GM12878 (cell line): ENCODE results near the gene GMPPA. TPM values are rescaled to one million over a fixed set of nuclear protein-coding genes. Genes with fewer than 3 reads are reported as not detected.

Experiments used
- CTCF ChIP-seq, 3 experiments: IDR thresholded peaks in 2 of 3; conservative IDR thresholded peaks in 1 of 3; 2 replicates each; pipeline ENCODE4 v1.5.1; 2011; ENCODE audit warnings: low read depth in 3 of 3, low read length in 3 of 3, mild to moderate bottlenecking in 3 of 3, control low read depth in 2 of 3, moderate library complexity in 2 of 3, inconsistent platforms in 1 of 3, mixed read lengths in 1 of 3; ENCODE audit not compliant: control insufficient read depth in 2 of 3, insufficient read depth in 1 of 3; ENCODE audit errors: extremely low read depth in 1 of 3
- ESRRA ChIP-seq: IDR thresholded peaks from 2 replicates; pipeline ENCODE4 v1.6.1; 2012; ENCODE audit warnings: mild to moderate bottlenecking, low read length, improper control_type of control experiment
- HDAC6 ChIP-seq: fragments of 200-600 bp; sonication (generic); IDR thresholded peaks from one replicate; pipeline ENCODE4 v1.8.0; 2017; ENCODE audit warnings: antibody characterized with exemption; ENCODE audit not compliant: unreplicated experiment
- HDGF ChIP-seq: fragments of 450-650 bp; IDR thresholded peaks from 2 replicates; pipeline ENCODE4 v1.6.1; 2016; ENCODE audit warnings: antibody characterized with exemption
- NR2C1 ChIP-seq: fragments of 450-650 bp; IDR thresholded peaks from 2 replicates; pipeline ENCODE4 v1.6.1; 2017; ENCODE audit warnings: antibody characterized with exemption, mild to moderate bottlenecking, moderate library complexity
- NR2F1 ChIP-seq: fragments of 450-650 bp; conservative IDR thresholded peaks from 2 replicates; pipeline ENCODE4 v1.6.1; 2017; ENCODE audit warnings: mild to moderate bottlenecking
- RUNX3 ChIP-seq: IDR thresholded peaks from 2 replicates; pipeline ENCODE4 v1.6.1; 2012; ENCODE audit warnings: low read length, inconsistent platforms
- SMC3 ChIP-seq: IDR thresholded peaks from 2 replicates; pipeline ENCODE4 v1.6.1; 2011; ENCODE audit warnings: low read length, improper control_type of control experiment, borderline replicate concordance
- TCF3 ChIP-seq: IDR thresholded peaks from 2 replicates; pipeline ENCODE4 v1.6.1; 2012; ENCODE audit warnings: low read depth, mild to moderate bottlenecking, low read length, borderline replicate concordance; ENCODE audit not compliant: insufficient read depth
- ZNF592 ChIP-seq: fragments of 450-650 bp; IDR thresholded peaks from 2 replicates; pipeline ENCODE4 v1.6.1; 2017; ENCODE audit warnings: mild to moderate bottlenecking, moderate library complexity
- ZNF622 ChIP-seq: fragments of 450-650 bp; IDR thresholded peaks from 2 replicates; pipeline ENCODE4 v1.6.1; 2017; ENCODE audit warnings: mild to moderate bottlenecking, inconsistent platforms
- polyA plus RNA-seq, 11 experiments: library from polyadenylated mRNA; depleted of rRNA in 4 of 11; unstranded in 6 of 11; stranded (reverse) in 5 of 11; fragments of >200 nt; fragmentation: Nextera tagmentation in 4 of 11; fragmentation: Illumina TruSeq in 1 of 11; extraction: Ambion mirVana in 4 of 11; extraction: Trizol in 1 of 11; gene quantifications; 1 replicate in 1 of 11; 2 replicates in 10 of 11; pipeline versions ENCODE4 v1.2.1 to v1.2.3, GENCODE V29; 2011 to 2016; ENCODE audit warnings: inconsistent platforms in 2 of 11, missing spikeins in 2 of 11, low read depth in 1 of 11
- total RNA-seq, 4 experiments: library from RNA; depleted of rRNA in 3 of 4; stranded (reverse); fragments of >200 nt in 3 of 4; fragmentation: Illumina TruSeq in 1 of 4; extraction: Trizol in 1 of 4; gene quantifications; 2 replicates each; pipeline versions ENCODE4 v1.2.1 to v1.2.3, GENCODE V29; 2013 to 2021
- TF ChIP-seq, protein P1 (sequence below): IDR thresholded peaks from 2 replicates; pipeline ENCODE4 v1.6.1; 2012; ENCODE audit warnings: mild to moderate bottlenecking, low read depth, low read length
- TF ChIP-seq, protein P2 (sequence below): IDR thresholded peaks from 2 replicates; pipeline ENCODE4 v1.6.1; 2012; ENCODE audit warnings: improper control_type of control experiment, low read depth, low read length; ENCODE audit not compliant: insufficient replicate concordance

The GMPPA gene
- total and polyA plus RNA-seq, 10 of the 15 experiments (the other 5 are each of a cell fraction or from before 2014, with no cell fraction given) = 1.9 to 83.2 (median 45.0) TPM

DNA sequence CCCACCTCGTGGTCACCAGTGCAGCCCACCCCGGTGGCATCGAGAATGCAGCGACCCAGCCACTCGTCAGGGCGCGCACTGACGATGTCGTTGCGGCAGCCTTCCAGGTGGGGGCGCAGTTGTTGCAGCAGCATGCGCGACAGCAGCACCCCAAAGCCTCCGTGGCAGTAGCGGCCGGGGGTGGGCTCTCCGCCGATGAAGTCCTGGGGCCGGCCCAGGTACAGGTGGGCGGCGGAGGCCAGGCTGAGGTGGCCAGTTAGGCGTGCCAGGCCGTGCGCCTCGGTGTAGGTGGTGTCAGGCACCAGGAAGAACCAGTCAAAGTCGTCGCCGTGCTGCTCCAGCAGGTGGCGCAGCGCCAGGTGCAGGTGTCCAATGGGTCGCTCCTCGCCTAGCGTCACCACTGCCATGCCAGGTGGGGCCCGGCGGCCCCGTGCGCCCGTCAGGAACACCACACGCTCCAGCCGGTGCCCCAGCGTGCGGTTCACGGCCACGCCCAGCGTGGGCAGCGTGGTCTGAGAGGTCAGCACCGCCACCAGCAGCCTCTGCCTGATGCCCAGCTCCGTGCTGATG, 43.0 kb downstream of the GMPPA start (continued):
- TF ChIP-seq, protein P1, sequence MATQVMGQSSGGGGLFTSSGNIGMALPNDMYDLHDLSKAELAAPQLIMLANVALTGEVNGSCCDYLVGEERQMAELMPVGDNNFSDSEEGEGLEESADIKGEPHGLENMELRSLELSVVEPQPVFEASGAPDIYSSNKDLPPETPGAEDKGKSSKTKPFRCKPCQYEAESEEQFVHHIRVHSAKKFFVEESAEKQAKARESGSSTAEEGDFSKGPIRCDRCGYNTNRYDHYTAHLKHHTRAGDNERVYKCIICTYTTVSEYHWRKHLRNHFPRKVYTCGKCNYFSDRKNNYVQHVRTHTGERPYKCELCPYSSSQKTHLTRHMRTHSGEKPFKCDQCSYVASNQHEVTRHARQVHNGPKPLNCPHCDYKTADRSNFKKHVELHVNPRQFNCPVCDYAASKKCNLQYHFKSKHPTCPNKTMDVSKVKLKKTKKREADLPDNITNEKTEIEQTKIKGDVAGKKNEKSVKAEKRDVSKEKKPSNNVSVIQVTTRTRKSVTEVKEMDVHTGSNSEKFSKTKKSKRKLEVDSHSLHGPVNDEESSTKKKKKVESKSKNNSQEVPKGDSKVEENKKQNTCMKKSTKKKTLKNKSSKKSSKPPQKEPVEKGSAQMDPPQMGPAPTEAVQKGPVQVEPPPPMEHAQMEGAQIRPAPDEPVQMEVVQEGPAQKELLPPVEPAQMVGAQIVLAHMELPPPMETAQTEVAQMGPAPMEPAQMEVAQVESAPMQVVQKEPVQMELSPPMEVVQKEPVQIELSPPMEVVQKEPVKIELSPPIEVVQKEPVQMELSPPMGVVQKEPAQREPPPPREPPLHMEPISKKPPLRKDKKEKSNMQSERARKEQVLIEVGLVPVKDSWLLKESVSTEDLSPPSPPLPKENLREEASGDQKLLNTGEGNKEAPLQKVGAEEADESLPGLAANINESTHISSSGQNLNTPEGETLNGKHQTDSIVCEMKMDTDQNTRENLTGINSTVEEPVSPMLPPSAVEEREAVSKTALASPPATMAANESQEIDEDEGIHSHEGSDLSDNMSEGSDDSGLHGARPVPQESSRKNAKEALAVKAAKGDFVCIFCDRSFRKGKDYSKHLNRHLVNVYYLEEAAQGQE = 0 out of 2 replicates have a peak, but pooled peaks have one; percentile 11
- TF ChIP-seq ZNF592 = peak; percentile 52; the same call in 1 of the 2 replicates
- peak; percentile 37; the same call in 1 of the 2 replicates for TF ChIP-seq NR2F1
- TF ChIP-seq TCF3 = peak; percentile 96
- TF ChIP-seq SMC3 = peak; percentile 65
- no peak for TF ChIP-seq ZNF622
- 0 out of 2 replicates have a peak, but pooled peaks have one; percentile 9 for TF ChIP-seq ESRRA
- TF ChIP-seq HDAC6 = no peak
- peak; percentile 52 to 97 (median 91) for TF ChIP-seq CTCF (IDR thresholded peaks at IDR 0.05 in 2 of 3, conservative IDR thresholded peaks at IDR 0.05 in 1 of 3; ENCODE audit: control insufficient read depth in 2 of 3, extremely low read depth in 1 of 3, insufficient read depth in 1 of 3, low read depth in 3 of 3, low read length in 3 of 3)
- TF ChIP-seq RUNX3 = 0 out of 2 replicates have a peak, but pooled peaks have one; percentile 11
- peak; percentile 97 for TF ChIP-seq HDGF
- TF ChIP-seq, protein P2, sequence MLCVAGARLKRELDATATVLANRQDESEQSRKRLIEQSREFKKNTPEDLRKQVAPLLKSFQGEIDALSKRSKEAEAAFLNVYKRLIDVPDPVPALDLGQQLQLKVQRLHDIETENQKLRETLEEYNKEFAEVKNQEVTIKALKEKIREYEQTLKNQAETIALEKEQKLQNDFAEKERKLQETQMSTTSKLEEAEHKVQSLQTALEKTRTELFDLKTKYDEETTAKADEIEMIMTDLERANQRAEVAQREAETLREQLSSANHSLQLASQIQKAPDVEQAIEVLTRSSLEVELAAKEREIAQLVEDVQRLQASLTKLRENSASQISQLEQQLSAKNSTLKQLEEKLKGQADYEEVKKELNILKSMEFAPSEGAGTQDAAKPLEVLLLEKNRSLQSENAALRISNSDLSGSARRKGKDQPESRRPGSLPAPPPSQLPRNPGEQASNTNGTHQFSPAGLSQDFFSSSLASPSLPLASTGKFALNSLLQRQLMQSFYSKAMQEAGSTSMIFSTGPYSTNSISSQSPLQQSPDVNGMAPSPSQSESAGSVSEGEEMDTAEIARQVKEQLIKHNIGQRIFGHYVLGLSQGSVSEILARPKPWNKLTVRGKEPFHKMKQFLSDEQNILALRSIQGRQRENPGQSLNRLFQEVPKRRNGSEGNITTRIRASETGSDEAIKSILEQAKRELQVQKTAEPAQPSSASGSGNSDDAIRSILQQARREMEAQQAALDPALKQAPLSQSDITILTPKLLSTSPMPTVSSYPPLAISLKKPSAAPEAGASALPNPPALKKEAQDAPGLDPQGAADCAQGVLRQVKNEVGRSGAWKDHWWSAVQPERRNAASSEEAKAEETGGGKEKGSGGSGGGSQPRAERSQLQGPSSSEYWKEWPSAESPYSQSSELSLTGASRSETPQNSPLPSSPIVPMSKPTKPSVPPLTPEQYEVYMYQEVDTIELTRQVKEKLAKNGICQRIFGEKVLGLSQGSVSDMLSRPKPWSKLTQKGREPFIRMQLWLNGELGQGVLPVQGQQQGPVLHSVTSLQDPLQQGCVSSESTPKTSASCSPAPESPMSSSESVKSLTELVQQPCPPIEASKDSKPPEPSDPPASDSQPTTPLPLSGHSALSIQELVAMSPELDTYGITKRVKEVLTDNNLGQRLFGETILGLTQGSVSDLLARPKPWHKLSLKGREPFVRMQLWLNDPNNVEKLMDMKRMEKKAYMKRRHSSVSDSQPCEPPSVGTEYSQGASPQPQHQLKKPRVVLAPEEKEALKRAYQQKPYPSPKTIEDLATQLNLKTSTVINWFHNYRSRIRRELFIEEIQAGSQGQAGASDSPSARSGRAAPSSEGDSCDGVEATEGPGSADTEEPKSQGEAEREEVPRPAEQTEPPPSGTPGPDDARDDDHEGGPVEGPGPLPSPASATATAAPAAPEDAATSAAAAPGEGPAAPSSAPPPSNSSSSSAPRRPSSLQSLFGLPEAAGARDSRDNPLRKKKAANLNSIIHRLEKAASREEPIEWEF = no peak
- TF ChIP-seq NR2C1 = no peak
